OCI-M1 (cell line): ENCODE results near the gene TET3.

Experiments
- DNase-seq: peaks from one replicate; lab custom pipeline; 2025; lab: John Stamatoyannopoulos, UW

The TET3 gene

DNA sequence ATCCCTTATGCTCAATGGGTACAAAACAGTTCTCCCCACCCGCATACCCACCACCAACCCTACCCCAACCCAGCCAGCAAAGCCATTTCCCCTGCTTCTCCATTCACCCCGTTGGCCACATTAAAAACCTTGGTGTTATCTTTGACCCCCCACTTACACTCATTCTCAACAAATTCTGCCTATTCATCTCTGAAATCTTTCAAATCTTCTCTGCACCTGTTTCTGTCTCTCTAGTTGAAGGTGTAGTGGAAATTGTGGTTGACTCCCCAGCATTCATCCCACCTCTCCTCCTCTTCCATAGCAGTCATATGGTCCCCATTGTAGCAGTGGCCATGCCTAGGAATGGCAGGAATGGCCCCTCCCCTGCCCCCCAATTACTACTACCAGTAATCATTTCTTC is 20.5 kb upstream of the TET3 start:
- DNase-seq: no peak

DNA sequence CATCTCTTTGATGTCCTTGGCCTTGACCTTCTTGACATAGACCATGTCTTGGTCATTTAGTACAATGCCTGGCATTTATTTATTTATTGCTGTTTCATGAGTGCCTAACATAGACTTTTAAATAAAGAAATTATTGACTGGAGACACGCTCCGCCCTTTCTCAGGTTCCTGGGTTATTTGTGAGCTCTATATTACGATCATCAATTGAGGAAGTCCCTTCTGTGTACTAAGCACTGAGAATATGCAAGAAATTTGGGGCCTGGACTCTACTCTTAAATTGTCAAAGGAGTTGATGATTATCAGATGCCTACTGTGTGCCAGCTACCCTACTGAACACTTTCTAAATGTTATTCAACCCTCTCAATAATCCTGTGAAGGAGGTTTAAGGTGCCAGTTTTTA is 19.7 kb upstream of the TET3 start:
- DNase-seq: no peak

DNA sequence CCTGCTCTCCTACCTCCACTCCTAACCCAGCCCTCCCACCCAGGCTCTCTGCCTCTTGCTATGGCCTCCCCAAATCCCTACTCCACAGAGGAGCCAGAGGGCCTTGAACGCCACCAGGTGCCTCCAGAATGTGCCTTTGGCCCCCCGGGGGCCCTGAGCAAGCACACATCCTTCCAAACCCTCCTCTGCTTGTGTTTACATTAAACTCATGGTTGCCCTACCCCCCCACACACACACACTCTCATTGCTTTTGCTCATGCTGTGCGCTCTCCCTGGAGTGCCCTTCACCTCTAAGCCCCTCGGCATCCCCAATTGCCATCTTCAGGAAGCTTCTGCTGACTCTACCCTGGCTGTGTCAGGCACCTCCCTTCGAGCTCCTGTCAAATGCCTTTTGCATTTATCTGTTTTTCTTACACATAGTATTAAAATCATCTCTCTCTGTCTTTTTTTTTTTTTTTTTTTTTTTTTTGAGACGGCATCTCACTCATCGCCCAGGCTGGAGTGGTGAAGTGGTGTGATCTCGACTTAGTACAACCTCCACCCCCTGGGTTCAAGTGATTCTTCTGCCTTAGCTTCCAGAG is 16.3 kb upstream of the TET3 start:
- DNase-seq: no peak

DNA sequence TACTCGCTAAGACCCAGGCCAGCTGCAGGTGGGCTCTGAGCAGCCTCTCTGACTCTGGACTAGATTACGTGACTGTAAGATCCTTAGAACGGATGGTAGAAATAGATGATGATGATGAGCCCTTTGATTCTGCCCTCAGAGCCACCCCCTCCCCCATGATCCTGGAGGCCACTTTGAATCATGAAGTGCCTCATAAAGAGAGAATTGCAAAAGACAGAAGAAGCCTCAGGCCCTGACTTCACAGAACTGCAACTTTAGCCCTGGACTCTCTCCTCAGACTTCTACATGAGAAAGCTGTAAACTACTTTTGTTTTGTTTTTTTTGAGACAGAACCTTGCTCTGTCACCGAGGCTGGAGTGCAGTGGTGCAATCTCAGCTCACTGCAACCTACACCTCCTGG is 15.4 kb upstream of the TET3 start:
- no peak for DNase-seq

DNA sequence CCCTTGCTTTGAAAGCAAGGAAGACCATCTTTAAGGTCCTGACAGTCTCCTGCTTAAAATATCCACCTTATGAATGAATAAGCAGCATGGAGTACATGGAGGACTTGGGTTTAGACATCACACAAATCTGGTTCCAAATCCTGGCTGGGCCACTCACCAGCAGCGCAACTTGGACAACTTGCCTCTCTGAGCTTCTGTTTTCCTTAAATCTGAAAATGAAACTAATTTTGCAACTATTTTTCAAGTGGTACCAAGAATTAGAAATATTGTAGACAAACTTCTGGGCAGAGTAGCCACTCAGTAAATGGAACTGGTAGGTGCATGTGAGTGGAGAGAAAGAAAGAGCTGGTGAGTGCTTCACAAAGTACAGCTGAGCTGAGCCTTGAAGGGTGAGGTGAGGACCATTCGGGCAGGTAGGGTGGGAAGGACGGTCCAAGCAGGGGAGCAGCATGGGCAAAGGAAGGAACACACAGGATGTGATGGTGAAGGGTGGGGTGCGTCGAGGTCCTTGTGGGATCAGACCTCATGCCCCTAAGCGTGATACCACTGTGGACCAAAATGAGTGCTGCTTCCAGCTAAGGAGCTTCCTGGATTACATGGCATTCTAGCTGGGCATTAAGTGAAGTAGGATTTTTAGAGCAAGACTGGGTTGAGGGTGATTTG is 14.4 kb upstream of the TET3 start:
- DNase-seq: peak; percentile 28

DNA sequence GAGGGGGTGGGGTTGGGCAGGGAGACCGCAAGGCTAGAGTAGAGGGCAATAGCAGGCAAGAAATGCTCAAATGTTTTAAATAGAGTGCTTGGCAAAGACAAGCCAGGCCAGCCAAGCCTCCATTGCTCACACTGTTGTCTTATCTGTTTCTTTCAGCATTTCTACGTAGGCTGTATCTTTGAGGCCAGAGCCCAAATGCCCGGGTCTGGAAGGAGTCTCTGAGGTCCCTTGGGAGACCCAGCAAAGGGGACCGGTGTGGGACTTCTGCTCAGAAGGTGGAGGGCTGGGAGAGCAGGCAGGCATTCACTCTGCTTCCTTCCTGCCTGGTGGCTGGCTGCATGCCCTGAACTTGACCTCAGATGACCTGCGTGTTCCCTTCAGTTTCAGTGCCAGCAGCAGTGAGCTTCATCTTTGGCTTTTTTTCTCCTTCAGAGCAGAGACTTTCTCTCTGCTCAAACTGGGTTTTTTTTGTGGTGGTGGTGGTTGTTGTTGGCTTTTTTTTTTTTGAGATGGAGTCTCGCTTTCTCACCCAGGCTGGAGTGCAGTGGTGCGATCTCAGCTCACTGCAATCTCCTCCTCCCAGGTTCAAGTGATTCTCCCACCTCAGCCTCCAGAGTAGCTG is 13.7 kb upstream of the TET3 start:
- DNase-seq: peak; percentile 84

DNA sequence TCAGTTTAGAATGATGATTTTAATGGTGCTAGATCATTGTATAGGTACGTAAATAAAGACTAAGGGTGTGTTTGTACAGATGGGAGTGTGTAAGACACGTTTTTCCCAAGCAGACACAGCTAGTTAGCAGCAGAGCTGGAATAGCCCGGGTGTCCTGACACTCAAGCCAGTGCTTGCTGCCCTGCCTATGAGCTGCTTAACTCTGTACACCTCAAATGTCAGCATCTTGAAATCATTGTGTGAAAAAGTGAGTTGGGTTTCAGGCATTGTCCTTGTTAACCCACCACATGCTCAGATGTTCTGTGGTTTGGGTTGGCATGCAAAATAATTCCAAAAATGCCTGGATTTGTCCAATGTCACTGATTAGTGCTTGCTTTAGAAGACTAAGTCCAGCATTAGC is 13.0 kb upstream of the TET3 start:
- DNase-seq: no peak

DNA sequence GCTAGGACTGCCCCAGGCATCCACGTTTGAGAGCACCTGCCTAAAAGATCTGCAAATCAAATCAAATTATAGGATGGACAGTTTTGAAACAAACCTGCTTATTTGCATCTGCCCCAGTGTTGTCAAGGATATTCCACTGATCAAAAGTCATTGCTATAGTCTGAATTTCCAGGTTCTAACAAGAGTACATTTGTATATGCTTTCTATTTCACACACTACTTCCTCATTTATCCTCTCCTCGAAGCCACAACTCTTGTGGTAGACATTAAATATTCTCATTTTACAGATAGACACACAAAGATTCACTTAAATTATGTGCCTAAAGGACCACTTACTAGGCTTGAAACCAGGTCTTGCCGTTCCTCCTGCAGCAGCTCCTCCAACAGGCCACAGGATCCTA is 11.9 kb upstream of the TET3 start:
- peak; percentile 59 for DNase-seq

DNA sequence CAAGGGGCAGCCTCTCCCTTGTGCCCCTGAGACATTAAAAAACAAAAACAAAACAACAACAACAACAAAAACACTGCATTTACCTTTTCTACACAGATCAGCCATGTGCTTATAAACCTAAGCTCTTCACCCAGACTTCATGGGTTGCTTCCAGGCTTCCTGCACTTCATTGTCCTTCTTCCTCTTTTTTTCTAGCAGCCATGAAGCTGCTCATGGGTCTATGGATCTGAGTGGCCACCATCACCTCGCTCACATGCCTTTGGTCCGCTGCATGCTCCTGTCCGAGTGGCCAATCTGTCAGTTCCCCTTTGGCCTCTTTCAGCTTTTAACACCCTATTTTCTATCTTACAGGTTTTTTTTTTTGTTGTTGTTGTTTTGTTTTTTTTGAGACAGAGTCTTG is 9.0 kb upstream of the TET3 start:
- peak; percentile 9 for DNase-seq

DNA sequence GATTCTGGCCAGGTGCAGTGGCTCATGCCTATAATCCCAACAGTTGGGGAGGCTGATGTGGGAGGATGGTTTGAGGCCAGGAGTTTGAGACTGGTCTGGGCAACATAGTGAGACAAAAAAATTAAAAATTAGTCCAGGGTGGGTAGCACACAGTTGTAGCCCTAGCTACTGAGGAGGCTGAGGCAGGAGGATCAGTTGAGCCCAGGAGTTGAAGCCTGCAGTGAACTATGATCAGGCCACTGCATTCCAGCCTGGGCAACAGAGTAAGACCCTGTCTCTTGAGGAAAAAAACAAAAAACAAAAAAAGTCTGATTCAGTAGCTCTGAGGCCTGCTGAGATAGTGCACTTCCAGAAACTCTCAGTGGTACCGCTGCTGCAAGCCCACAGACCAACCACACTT is 7.9 kb upstream of the TET3 start:
- DNase-seq: no peak

DNA sequence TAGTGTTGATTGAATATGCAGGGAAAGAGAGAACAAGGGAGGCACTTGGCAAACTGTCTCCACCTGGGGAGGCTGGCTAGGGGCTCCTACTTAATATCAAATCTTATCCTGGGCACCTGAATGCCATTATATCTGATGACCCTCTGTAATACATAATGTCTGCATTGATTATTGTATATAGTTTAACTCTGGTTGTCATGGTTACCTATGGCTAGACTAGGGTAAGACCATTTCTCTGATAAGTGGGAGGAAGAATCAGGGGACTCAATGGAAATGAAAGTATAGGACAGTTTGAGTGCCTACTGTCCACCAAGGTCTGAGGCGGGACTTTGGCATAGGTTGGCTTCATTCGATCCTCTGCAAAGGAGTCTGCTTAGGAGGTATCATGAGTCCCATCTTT is 7.2 kb upstream of the TET3 start:
- DNase-seq: no peak

DNA sequence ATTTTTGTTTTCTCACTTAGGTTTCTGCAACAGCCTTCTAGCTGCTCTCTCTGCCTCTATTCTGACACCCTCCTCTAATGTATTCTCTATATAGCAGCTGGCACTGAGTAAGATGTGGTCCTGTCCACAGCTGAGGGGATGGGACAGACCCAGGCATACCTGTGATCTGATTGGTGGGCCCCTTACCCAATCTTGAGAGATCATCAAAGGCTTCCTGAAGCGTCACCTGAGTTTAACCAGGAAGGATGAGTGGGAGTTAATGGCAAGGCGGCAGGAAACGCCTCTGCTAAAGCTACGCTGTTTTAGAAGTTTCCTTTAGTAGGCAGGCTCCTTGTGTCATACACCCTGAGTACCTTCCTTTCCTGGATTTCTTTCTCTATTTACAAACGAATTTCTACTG is 5.7 kb upstream of the TET3 start:
- no peak for DNase-seq

DNA sequence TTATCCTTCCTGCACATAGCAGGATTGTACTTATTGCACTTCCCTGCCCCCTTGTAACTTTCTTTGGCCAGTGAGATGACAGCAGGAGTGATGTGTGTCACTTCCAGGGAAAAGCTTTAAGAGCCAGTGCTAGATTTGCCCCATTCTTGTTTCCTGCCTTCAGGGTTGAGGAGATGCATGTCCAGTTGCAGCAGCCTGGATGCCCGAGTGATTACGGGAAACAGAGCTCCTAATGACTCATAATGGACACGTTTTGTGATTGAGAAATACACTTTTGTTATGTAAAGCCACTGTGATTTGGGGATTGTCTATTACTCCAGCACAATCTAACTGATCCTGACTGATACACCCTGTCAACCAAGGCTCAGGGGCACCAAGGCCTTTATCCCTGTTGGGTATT is 5.0 kb upstream of the TET3 start:
- DNase-seq: no peak

DNA sequence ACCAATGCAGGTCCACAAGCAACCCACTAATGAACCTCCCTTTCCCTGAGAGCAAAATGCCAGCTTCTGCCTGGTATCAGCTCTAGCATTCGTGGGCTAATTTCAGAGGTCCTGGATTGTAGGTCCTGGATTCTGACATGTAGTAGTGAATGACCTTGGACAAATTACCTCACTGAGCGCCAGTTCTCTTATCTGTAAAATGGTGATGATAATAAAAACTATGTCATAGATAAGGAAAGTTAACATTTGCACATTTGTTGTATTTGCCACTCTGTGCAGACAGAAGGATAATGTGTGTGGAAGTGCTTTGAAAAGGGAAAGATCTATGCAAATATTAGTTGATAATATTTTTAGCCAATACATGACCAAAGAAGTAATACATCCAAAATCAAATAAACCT is 4.1 kb upstream of the TET3 start:
- DNase-seq: no peak

DNA sequence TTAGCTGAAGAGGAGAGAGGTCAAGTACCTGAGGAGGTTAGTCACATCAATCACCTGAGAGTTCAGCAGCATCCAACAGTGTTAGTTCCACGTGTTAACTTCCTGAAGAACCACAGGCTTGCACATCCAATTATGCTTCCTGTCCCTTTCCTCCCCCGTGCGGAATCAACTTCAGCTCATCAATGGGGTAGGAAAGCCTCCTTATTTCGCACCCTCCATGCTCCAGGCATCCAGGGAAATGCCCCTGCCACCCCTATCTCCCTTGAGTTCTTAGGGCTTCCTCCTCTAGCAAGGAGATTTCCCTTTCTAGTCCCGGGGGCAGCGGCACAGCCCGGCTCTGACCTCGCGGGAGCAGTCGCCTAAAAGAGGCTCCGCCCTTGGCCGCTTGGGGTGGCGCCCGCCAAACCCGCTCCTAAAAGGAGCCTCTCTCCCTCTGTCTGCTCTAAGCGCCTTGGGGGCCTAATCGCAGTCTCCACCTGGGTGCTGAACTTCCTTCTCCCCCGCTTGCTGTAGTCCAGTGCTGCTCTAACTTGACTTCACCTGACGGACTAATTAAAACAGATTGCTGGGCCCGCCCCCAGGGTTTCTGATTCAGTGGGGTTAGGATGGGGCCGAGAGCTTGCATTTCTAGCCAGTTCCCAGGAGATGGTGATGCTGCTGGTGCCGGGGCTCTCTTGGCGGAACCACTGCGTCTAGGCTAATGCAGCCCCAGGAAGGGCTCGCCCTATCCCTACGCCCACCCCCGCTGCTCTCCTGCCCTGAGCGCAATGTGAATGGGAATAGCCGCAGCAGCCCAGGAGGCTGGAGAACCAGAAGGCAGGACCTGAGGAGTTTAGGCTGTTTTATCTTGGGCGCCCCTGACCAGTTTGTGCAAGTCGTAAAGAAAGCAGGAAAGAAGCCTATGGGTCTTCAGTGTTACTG is 3.4 kb upstream of the TET3 start:
- peak; percentile 77 for DNase-seq

DNA sequence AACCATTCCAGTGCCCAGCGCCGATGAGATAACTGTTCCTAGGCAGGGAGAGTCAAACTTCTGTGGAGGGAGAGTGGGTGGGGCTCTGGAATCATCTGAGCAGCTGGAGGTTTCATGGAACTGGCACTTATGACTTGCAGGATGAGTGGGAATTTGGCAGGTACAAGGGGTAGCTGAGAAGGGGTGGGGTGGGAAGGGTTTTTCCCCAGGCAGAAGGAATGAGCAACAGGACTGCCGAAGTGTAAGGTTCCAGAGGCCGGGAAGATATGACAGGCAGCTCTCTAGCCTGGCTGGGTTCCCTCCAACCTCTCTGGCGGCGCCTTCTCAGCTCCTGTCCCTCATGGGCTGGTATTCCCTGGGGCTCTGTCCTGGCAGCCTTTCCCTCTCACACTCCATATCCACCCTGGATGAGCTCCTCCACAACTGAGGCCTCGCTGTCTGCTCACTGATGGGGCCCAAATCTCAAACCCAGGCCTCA is 2.5 kb upstream of the TET3 start:
- DNase-seq: no peak

DNA sequence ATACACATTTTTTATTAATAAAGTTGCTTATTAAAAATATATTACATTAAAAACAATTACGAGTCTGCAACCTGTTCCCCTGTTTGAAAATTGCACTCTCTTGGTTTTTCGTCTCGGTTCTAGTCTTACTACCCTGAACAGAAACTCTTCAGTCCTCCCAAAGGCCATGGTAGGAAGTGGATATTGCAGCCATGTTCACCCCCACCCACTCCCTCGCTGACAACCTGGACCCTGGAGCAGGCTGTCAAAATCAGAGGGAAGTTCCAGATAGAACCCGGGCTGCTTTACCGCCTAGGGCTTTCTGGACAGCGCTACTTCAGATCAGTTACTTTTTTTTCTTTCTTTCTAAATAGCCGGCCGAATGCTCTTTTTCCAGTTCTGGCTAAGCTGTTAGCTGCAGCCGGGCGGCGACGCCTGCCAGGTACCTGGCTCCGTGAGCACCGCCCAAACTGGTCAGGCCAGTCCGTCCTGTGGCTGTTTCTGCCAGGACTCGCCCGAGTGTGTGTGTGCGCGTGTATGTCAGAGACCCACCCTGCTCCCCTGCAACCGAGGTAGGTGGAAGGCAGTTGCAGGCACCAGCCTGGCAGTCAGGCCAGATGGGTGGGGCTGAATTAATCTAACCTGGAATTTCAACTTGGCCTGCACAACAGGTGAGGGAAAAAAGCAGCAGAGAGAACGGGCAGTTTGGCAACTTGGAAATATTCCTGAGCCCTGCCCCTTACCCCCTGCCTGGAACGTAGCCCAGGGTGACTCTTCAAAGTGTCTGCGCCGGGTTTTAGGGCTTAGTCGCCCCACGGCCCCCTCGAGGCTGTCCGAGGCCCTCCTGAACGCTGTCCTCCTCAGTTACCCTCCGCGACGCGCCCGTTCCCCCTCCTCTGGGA is 1.1 kb upstream of the TET3 start:
- DNase-seq: peak; percentile 7

DNA sequence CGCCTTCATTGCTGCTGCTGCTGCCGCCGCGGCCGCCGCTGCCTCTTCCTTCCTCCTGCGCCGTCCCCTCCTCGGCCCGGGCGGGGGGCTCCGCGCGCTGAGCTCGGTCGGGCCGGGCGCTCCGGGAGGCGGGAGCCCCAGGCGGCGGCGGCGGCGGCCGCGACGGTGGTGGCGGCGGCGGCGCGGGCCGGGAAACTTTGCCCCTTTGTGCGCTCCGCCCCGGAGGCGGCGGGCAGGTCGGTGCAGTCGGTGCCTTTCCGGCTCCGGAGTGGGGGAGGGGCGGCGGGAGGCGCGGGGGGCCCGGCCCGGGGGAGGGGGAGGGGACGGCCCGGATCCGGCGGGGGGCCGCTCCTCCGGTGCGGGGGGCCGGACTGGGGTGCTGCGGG is 205 bp downstream of the TET3 start:
- no peak for DNase-seq

DNA sequence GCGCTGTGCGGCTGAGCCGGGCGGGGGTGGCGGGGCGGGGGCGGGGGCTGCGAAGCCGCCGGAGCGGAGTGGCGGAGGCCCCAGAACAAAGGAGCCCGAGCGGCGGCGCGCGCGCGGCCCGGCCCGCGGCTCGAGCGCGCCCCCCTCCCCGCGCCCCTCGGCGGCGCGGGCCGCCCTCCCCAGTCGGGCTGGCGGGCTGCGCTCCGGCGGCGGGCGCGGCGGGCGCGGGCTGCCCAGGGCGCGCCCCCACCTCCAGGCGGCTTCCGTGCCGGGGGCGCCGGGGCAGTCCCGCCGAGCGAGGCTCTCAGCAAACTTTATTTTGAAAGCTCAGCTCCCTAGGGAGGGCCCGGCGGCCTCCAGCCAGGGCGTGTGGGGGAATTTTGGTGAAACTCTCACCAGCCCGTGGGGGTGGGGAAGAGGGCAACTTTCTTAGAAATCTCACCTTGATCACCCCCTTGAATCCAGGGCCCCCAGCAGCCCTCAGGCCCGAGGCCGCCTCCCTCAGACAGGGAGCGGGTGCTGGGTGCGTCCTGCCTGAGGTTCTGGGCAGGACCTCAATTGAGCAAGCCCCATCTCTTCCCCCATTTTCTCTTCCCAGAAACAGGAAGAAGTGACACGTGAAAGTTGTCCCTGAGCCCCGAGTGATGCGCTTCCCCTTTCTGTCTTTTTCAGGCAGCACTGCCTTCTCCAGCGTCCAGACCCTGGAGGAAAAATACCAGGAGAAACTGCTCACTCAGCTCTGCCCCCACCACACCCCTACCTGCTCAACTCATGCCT is 786 bp downstream of the TET3 start:
- DNase-seq: peak; percentile 69

DNA sequence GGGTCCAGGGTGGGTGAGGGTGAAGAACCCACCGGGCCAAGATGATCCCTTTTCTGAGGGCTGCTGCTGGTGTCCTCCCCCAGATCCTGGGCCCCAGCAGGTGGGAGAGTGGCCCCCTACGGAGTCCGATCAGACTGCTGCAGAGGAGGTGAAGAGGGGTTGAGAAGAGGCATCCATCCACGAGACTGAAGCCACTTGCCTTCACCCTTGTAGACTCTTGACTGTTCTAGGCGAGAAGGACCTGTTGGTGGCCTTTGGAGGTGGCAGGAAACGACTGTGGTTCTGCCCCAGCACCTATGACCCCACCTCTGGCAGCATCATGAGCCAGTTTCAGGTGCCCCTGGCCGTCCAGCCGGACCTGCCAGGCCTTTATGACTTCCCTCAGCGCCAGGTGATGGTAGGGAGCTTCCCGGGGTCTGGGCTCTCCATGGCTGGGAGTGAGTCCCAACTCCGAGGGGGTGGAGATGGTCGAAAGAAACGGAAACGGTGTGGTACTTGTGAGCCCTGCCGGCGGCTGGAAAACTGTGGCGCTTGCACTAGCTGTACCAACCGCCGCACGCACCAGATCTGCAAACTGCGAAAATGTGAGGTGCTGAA is 1.5 kb downstream of the TET3 start:
- DNase-seq: no peak
